Mammary epithelial cell (primary cell): ENCODE results near the gene UBL4B.

Experiments
- EZH2 ChIP-seq: IDR thresholded peaks from 2 replicates; pipeline ENCODE4 v1.6.1; 2012; ENCODE audit warnings: low read length, inconsistent platforms, borderline replicate concordance
- TF ChIP-seq, protein P1 (sequence below), 2 donors: IDR thresholded peaks in 1 of 2; conservative IDR thresholded peaks in 1 of 2; 2 replicates each; pipeline ENCODE4 v1.5.1; 2011 to 2012; ENCODE audit warnings: inconsistent platforms in 2 of 2, low read length in 2 of 2, mild to moderate bottlenecking in 2 of 2, control low read depth in 1 of 2, low read depth in 1 of 2; ENCODE audit not compliant: insufficient read depth in 1 of 2; ENCODE audit errors: extremely low read depth in 1 of 2

DNA sequence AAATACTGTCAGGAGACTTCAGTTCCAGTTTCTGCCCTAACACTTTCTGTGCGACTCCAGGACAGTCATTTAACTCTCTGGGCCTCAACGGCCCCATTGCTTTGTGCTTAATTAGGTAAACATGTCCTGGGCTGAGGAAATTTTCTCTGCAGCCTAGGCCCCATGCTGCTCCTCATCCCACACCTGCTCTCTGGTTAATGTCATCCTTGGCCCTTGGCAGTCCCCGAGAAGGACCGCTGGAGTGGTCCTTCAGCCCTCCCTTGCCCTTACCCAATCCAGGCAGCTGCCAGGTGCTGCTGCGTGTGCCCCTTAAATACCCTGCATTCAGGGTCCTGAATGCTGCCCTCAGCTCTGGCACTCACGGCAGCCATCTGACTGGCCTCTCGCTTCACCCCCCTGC is 18.7 kb downstream of the UBL4B start:
- TF ChIP-seq, protein P1, sequence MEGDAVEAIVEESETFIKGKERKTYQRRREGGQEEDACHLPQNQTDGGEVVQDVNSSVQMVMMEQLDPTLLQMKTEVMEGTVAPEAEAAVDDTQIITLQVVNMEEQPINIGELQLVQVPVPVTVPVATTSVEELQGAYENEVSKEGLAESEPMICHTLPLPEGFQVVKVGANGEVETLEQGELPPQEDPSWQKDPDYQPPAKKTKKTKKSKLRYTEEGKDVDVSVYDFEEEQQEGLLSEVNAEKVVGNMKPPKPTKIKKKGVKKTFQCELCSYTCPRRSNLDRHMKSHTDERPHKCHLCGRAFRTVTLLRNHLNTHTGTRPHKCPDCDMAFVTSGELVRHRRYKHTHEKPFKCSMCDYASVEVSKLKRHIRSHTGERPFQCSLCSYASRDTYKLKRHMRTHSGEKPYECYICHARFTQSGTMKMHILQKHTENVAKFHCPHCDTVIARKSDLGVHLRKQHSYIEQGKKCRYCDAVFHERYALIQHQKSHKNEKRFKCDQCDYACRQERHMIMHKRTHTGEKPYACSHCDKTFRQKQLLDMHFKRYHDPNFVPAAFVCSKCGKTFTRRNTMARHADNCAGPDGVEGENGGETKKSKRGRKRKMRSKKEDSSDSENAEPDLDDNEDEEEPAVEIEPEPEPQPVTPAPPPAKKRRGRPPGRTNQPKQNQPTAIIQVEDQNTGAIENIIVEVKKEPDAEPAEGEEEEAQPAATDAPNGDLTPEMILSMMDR (conservative IDR thresholded peaks at IDR 0.05 in 1 of 2, IDR thresholded peaks at IDR 0.05 in 1 of 2; ENCODE audit: extremely low read depth in 1 of 2, insufficient read depth in 1 of 2, low read depth in 1 of 2, low read length in 2 of 2) = no peak
- TF ChIP-seq EZH2 = peak; percentile 20
